SIG-M5 treated with dmso at 0.1 percent for 504 hours (cell line): ENCODE measurements around the gene PRAC1.
"Not testable (repeated sequence)": the region's sequence is repeated elsewhere in the genome, so short reads cannot be mapped to it uniquely, and the experiment has no call there.

ENCODE experiments used
- DNase-seq: peaks from one replicate; lab custom pipeline; 2025; ENCODE audit not compliant: unreplicated experiment; lab: John Stamatoyannopoulos, UW

The PRAC1 gene

GRCh38 chr17:48727415-48728175 lies 5.3 kb upstream of the PRAC1 start:
- DNase-seq = no peak

- no peak for DNase-seq
Measured at GRCh38 chr17:48726916-48727286, 4.6 kb upstream of the PRAC1 start.

GRCh38 chr17:48726114-48726915 lies 4.0 kb upstream of the PRAC1 start:
- no peak for DNase-seq

- DNase-seq = no peak
Measured at GRCh38 chr17:48725288-48726064, 3.2 kb upstream of the PRAC1 start.

- no peak for DNase-seq
Measured at GRCh38 chr17:48725004-48725287, 2.6 kb upstream of the PRAC1 start.

- peak; percentile 53 for DNase-seq
Measured at GRCh38 chr17:48724251-48725003, 2.1 kb upstream of the PRAC1 start.

- DNase-seq = no peak
Measured at GRCh38 chr17:48723423-48724250, 1.3 kb upstream of the PRAC1 start.

- no peak for DNase-seq
Measured at GRCh38 chr17:48722915-48723422, 651 bp upstream of the PRAC1 start, which contains the start of gene PRAC2. PRAC2 (plus strand) TSS chr17:48723185; CDS start chr17:48724411, 1,226 bp downstream.

GRCh38 chr17:48721009-48721402 lies 1.3 kb downstream of the PRAC1 start:
- no peak for DNase-seq

GRCh38 chr17:48720266-48721008 lies 1.9 kb downstream of the PRAC1 start:
- DNase-seq = no peak

- no peak for DNase-seq
Measured at GRCh38 chr17:48719642-48720265, 2.6 kb downstream of the PRAC1 start.

- no peak for DNase-seq
Measured at GRCh38 chr17:48718761-48719641, 3.3 kb downstream of the PRAC1 start.

- DNase-seq = no peak
Measured at GRCh38 chr17:48718227-48718760, 4.0 kb downstream of the PRAC1 start.

GRCh38 chr17:48717367-48718226 lies 4.7 kb downstream of the PRAC1 start:
- DNase-seq = no peak

- not testable (repeated sequence) for DNase-seq
Measured at GRCh38 chr17:48716549-48716948, 5.8 kb downstream of the PRAC1 start.
